ENCODE results near the gene HMG20A. TPM values are rescaled to one million over a fixed set of nuclear protein-coding genes. Genes with fewer than 3 reads are reported as not detected.

Gene HMG20A
- total RNA-seq, 3 donors from 2014 or later (not counting 1 experiment from before 2014, with no cell fraction given): 48.4 to 71.0 (median 53.9) TPM

- Histone ChIP-seq H3K27me3 (ENCODE audit: control insufficient read depth, insufficient read depth, low read length) (no peaks in the 10 kb centered on the region), H3K4me3 (ENCODE audit: low read length) (no peak overlapping the region), H3K36me3 (ENCODE audit: control insufficient read depth, insufficient read depth, low read length) (no peaks in the 10 kb centered on the region), H3K9me3 (ENCODE audit: control insufficient read depth, insufficient read depth, low read length) (no peaks in the 10 kb centered on the region), H3K27ac (ENCODE audit: low read length) (no peak overlapping the region), H3K4me1 (ENCODE audit: control insufficient read depth, insufficient read depth, low read length) (peaks cover 17% of the 10 kb centered on the region)
- H3K4me1 Mint-ChIP-seq: peaks cover 10 to 17% of the 10 kb centered on the region in 2 donors
- H3K36me3 Mint-ChIP-seq: peaks cover 8% of the 10 kb centered on the region
- peak overlapping the region in 1 of 2 donors; percentile 59 for H3K27ac Mint-ChIP-seq
- TF ChIP-seq, protein P1, sequence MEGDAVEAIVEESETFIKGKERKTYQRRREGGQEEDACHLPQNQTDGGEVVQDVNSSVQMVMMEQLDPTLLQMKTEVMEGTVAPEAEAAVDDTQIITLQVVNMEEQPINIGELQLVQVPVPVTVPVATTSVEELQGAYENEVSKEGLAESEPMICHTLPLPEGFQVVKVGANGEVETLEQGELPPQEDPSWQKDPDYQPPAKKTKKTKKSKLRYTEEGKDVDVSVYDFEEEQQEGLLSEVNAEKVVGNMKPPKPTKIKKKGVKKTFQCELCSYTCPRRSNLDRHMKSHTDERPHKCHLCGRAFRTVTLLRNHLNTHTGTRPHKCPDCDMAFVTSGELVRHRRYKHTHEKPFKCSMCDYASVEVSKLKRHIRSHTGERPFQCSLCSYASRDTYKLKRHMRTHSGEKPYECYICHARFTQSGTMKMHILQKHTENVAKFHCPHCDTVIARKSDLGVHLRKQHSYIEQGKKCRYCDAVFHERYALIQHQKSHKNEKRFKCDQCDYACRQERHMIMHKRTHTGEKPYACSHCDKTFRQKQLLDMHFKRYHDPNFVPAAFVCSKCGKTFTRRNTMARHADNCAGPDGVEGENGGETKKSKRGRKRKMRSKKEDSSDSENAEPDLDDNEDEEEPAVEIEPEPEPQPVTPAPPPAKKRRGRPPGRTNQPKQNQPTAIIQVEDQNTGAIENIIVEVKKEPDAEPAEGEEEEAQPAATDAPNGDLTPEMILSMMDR (IDR thresholded peaks at IDR 0.05): no peak
- DNase-seq: no peak
- intact Hi-C loops (cut with micrococcal nuclease): no loop called here
- no peak overlapping the region for H3K4me3 Mint-ChIP-seq
- 87% methylated on average over 2 of the region's 2 CpGs for WGBS (ENCODE audit: insufficient coverage)
- no peak for ATAC-seq
- no peaks in the 10 kb centered on the region for H3K9me3 Mint-ChIP-seq
- H3K27me3 Mint-ChIP-seq (ENCODE audit: low read depth in 2 of 2): no peaks in the 10 kb centered on the region
Measured at GRCh38 chr15:77494073-77494867, 73.6 kb downstream of the HMG20A start.

- peaks cover 10 to 17% of the 10 kb centered on the region in 2 donors for H3K4me1 Mint-ChIP-seq
- H3K4me3 ChIP-seq (ENCODE audit: low read length): no peak overlapping the region
Measured at GRCh38 chr15:77494964-77495363, 74.3 kb downstream of the HMG20A start.

GRCh38 chr15:77495838-77496596 lies 75.3 kb downstream of the HMG20A start:
- Mint-ChIP-seq H3K4me3 (no peak overlapping the region), H3K36me3 (peaks cover 8% of the 10 kb centered on the region), H3K27me3 (ENCODE audit: low read depth in 2 of 2) (no peaks in the 10 kb centered on the region), H3K27ac (no peak overlapping the region), H3K4me1 (peaks cover 10 to 17% of the 10 kb centered on the region in 2 donors), H3K9me3 (no peaks in the 10 kb centered on the region)
- TF ChIP-seq, protein P1 (IDR thresholded peaks at IDR 0.05): no peak
- Histone ChIP-seq H3K4me1 (ENCODE audit: control insufficient read depth, insufficient read depth, low read length) (peaks cover 17% of the 10 kb centered on the region), H3K9me3 (ENCODE audit: control insufficient read depth, insufficient read depth, low read length) (no peaks in the 10 kb centered on the region), H3K4me3 (ENCODE audit: low read length) (no peak overlapping the region), H3K27me3 (ENCODE audit: control insufficient read depth, insufficient read depth, low read length) (no peaks in the 10 kb centered on the region), H3K27ac (ENCODE audit: low read length) (no peak overlapping the region), H3K36me3 (ENCODE audit: control insufficient read depth, insufficient read depth, low read length) (no peaks in the 10 kb centered on the region)
- WGBS (ENCODE audit: insufficient coverage): 80% methylated on average over 7 of the region's 10 CpGs
- no peak for DNase-seq
- intact Hi-C loops (cut with micrococcal nuclease): loop anchor here (1.0 to 2.0 kb wide), 3 partner anchors 317 to 523 kb away; no protein-coding TSS in a partner anchor
- no peak for ATAC-seq

More at GRCh38 chr15:77494964-77495363, 74.3 kb downstream of the HMG20A start:
- Histone ChIP-seq H3K9me3 (ENCODE audit: control insufficient read depth, insufficient read depth, low read length) (no peaks in the 10 kb centered on the region), H3K27me3 (ENCODE audit: control insufficient read depth, insufficient read depth, low read length) (no peaks in the 10 kb centered on the region), H3K4me1 (ENCODE audit: control insufficient read depth, insufficient read depth, low read length) (peaks cover 17% of the 10 kb centered on the region), H3K36me3 (ENCODE audit: control insufficient read depth, insufficient read depth, low read length) (no peaks in the 10 kb centered on the region), H3K27ac (ENCODE audit: low read length) (no peak overlapping the region)
- Mint-ChIP-seq H3K27ac (no peak overlapping the region), H3K27me3 (ENCODE audit: low read depth in 2 of 2) (no peaks in the 10 kb centered on the region), H3K36me3 (peaks cover 8% of the 10 kb centered on the region), H3K4me3 (no peak overlapping the region), H3K9me3 (no peaks in the 10 kb centered on the region)
- DNase-seq: no peak
- TF ChIP-seq, protein P1 (IDR thresholded peaks at IDR 0.05): no peak
- ATAC-seq: no peak
- 98% methylated on average over 7 of the region's 7 CpGs for WGBS (ENCODE audit: insufficient coverage)
- intact Hi-C loops (cut with micrococcal nuclease): no loop called here

Data from natural killer cell (primary cell).